Measurements from ENCODE around the gene RPL9. TPM values are rescaled to one million over a fixed set of nuclear protein-coding genes. Genes with fewer than 3 reads are reported as not detected.
A peak's percentile ranks its signal among the peaks of the same experiment; 100 is the strongest.
"Not testable (repeated sequence)": the region's sequence is repeated elsewhere in the genome, so short reads cannot be mapped to it uniquely, and the experiment has no call there.

The RPL9 gene
- total and polyA plus RNA-seq, 2 experiments from 2014 or later = 2,522 to 4,044 TPM

DNA sequence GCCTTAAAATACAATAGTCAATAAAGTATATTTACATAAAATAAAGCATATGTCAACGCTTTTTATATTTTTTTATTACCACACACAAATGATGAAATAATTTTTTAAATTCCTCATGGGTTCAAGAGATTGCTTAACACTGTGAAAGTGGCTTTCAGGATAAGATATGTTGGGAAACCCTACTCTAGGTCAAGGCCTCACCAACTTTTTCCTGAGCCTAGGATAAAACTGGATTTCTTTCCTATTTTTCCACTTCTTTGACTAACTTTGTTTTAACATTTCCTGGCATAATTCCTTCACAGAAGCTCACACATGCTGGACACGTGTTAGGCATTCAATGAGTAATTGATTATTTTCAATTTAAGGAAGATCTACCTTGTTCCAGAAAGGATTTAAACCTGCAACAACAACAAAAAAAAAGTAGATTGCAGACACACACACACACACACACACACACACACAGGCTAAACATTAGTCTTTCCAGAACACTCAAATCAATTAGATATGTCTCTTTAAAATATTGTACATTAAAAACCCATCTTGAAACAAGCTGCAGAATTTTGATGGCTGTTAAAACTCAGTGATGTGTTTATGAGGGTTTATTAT lies 42.9 kb downstream of the RPL9 start:
- Mint-ChIP-seq H3K9me3 (no peaks in the 10 kb centered on the region), H3K36me3 (ENCODE audit: low read depth) (no peaks in the 10 kb centered on the region), H3K27ac (no peak overlapping the region), H3K4me3 (no peak overlapping the region), H3K4me1 (no peaks in the 10 kb centered on the region), H3K27me3 (ENCODE audit: insufficient read depth, low read depth, poor library complexity) (no peaks in the 10 kb centered on the region)
- ATAC-seq = no peak
- Histone ChIP-seq H3K79me2 (replicated peaks; ENCODE audit: insufficient read depth) (no peaks in the 10 kb centered on the region), H3K36me3 (ENCODE audit: insufficient read depth) (no peaks in the 10 kb centered on the region), H3K27me3 (ENCODE audit: insufficient read depth) (no peaks in the 10 kb centered on the region), H3K4me2 (no peak overlapping the region), H3K27ac (ENCODE audit: low read depth) (no peak overlapping the region), H3F3A (replicated peaks; ENCODE audit: low read depth) (no peaks in the 10 kb centered on the region), H4K20me1 (replicated peaks; ENCODE audit: insufficient read depth) (no peaks in the 10 kb centered on the region), H3K9me2 (ENCODE audit: insufficient read depth) (no peaks in the 10 kb centered on the region), H3K4me1 (ENCODE audit: insufficient read depth) (no peaks in the 10 kb centered on the region), H3K4me3 (no peak overlapping the region), H2AFZ (no peak overlapping the region)
- TF ChIP-seq POLR2AphosphoS5 (IDR thresholded peaks at IDR 0.05; ENCODE audit: low read depth) (no peak), JUNB (IDR thresholded peaks at IDR 0.05; ENCODE audit: unreplicated experiment) (no peak), ZNF331 (CRISPR knock-in tag; IDR thresholded peaks at IDR 0.05; ENCODE audit: low read depth) (no peak), CREB1 (CRISPR knock-in tag; IDR thresholded peaks at IDR 0.05; ENCODE audit: low read depth) (no peak), EZH2 (IDR thresholded peaks at IDR 0.05; ENCODE audit: low read depth, unreplicated experiment) (no peak), EZH2phosphoT487 (IDR thresholded peaks at IDR 0.05; ENCODE audit: unreplicated experiment) (no peak), NANOG (IDR thresholded peaks at IDR 0.05; ENCODE audit: borderline replicate concordance) (no peak)
- TF ChIP-seq, protein P1, sequence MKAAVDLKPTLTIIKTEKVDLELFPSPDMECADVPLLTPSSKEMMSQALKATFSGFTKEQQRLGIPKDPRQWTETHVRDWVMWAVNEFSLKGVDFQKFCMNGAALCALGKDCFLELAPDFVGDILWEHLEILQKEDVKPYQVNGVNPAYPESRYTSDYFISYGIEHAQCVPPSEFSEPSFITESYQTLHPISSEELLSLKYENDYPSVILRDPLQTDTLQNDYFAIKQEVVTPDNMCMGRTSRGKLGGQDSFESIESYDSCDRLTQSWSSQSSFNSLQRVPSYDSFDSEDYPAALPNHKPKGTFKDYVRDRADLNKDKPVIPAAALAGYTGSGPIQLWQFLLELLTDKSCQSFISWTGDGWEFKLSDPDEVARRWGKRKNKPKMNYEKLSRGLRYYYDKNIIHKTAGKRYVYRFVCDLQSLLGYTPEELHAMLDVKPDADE (IDR thresholded peaks at IDR 0.05) = no peak
- DNase-seq (ENCODE audit: low spot score) = no peak

DNA sequence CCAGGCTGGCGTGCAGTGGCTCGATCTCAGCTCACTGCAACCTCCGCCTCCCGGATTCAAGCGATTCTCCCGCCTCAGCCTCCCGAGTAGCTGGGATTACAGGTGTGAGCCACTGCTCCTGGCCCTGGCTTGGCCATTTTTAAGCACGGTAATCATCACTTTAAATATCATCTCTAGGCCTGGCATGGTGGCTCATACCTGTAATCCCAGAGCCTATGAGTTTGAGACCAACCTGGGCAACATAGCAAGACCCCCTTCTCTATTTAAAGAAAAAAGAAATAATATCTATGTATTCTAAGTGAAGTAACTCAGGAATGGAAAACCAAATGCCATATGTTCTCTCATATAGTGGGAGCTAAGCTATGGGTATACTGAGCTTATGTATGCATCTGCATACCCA lies 47.2 kb downstream of the RPL9 start:
- not testable (repeated sequence) for H4K20me1 ChIP-seq (replicated peaks; ENCODE audit: insufficient read depth); H3K4me1 ChIP-seq (ENCODE audit: insufficient read depth); H3K27ac ChIP-seq (ENCODE audit: low read depth); DNase-seq (ENCODE audit: low spot score); H2AFZ ChIP-seq; H3K9me2 ChIP-seq (ENCODE audit: insufficient read depth); ATAC-seq; H3K9me3 Mint-ChIP-seq; H3K4me2 ChIP-seq; H3K36me3 ChIP-seq (ENCODE audit: insufficient read depth); H3K27ac Mint-ChIP-seq; H3K4me3 ChIP-seq; H3F3A ChIP-seq (replicated peaks; ENCODE audit: low read depth); H3K79me2 ChIP-seq (replicated peaks; ENCODE audit: insufficient read depth); H3K36me3 Mint-ChIP-seq (ENCODE audit: low read depth); H3K27me3 ChIP-seq (ENCODE audit: insufficient read depth); H3K4me3 Mint-ChIP-seq; H3K4me1 Mint-ChIP-seq; H3K27me3 Mint-ChIP-seq (ENCODE audit: insufficient read depth, low read depth, poor library complexity)

DNA sequence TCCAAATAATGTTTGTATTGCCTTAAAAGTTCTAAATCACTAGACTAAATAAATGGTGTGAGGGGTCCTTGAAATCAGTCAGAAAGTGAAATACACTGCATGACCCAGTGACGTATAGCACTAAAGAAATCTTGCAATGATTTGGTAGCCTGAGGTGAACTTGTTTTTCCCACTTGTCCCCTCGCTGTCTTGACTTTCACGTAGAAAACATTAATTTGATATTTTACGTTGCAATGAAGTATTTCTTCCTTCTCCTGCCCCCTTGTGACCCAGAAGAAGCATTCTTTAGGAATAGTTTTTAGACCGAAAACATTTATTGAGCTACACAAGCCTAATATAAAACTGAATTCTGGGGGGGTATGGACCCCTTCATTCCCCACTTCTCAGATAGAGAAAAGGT lies 48.3 kb downstream of the RPL9 start:
- Histone ChIP-seq H3K79me2 (replicated peaks; ENCODE audit: insufficient read depth) (no peaks in the 10 kb centered on the region), H2AFZ (no peak overlapping the region), H3K27me3 (ENCODE audit: insufficient read depth) (no peaks in the 10 kb centered on the region), H4K20me1 (replicated peaks; ENCODE audit: insufficient read depth) (no peaks in the 10 kb centered on the region), H3K27ac (ENCODE audit: low read depth) (no peak overlapping the region), H3K4me3 (no peak overlapping the region), H3F3A (replicated peaks; ENCODE audit: low read depth) (no peaks in the 10 kb centered on the region), H3K4me1 (ENCODE audit: insufficient read depth) (no peaks in the 10 kb centered on the region), H3K9me2 (ENCODE audit: insufficient read depth) (no peaks in the 10 kb centered on the region), H3K4me2 (no peak overlapping the region), H3K36me3 (ENCODE audit: insufficient read depth) (no peaks in the 10 kb centered on the region)
- H3K9me3 Mint-ChIP-seq = no peaks in the 10 kb centered on the region
- DNase-seq (ENCODE audit: low spot score) (no peak), ATAC-seq (no peak)
- H3K36me3 Mint-ChIP-seq (ENCODE audit: low read depth) = no peaks in the 10 kb centered on the region
- no peaks in the 10 kb centered on the region for H3K27me3 Mint-ChIP-seq (ENCODE audit: insufficient read depth, low read depth, poor library complexity)
- H3K27ac Mint-ChIP-seq = no peak overlapping the region
- H3K4me1 Mint-ChIP-seq = no peaks in the 10 kb centered on the region
- TF ChIP-seq CTCF (conservative IDR thresholded peaks at IDR 0.05; ENCODE audit: low read depth in 2 of 2) (peak in 1 of 2 experiments; percentile 15; a peak in 2 of 4 replicates), STAT1 (IDR thresholded peaks at IDR 0.05; ENCODE audit: unreplicated experiment) (no peak), ZNF331 (CRISPR knock-in tag; IDR thresholded peaks at IDR 0.05; ENCODE audit: low read depth) (no peak)
- no peak overlapping the region for H3K4me3 Mint-ChIP-seq

Data from GM23338 (cell line).